ENCODE measurements around the gene PRDM16. TPM values are rescaled to one million over a fixed set of nuclear protein-coding genes. Genes with fewer than 3 reads are reported as not detected.

Gene PRDM16
- total RNA-seq, 1 donor from 2014 or later = 5.6 TPM

DNA sequence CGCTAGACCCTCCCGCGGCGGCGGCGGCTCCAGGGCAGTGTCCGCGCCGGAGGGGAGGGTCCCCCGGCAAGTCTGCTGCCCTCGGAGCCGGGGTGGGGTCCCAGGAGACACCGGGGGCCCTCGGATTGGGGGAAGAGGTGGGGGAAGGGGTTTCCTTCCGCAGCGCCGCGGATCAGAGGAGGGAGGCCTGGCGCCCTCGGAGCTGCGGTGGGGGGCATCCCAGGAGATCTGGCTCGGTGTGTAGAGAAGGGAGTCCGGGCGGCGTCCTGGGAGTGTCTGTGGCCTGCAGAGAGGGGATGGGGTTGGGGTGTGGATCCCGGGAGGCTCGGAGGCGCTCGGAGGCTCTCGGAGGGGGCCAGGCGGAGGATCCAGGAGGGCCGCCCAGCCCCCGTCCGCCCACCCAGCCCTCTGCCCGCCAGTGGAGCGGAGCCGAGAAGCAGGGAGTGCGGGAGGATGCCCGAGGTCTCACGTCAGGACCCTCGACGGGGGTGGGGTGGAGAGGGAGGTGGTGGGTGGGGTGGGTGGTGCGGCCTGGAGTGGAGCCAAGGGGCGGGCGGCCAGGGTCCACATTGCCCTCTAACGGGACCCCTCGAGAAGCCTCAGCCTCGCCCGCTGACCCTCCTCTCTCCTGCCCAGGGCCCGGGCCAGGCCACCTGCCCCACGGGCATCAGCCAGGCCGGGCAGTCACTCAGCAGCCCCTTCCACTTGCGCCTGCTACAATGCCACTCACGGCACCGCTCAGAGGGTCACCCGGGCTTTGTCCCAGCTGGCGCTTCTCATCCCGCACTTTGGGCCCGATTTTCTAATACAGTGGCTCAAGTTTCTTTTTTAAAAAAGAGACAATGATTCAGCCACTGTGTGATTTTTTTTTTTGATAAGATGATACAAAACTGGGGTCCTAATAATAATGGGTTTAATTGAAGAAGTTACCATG is 325.3 kb downstream of the PRDM16 start:
- no peaks in the 10 kb centered on the region for H3K36me3 ChIP-seq (ENCODE audit: control insufficient read depth, insufficient read depth, low read length)
- DNase-seq (ENCODE audit: low read depth) = no peak
- TF ChIP-seq, protein P1, sequence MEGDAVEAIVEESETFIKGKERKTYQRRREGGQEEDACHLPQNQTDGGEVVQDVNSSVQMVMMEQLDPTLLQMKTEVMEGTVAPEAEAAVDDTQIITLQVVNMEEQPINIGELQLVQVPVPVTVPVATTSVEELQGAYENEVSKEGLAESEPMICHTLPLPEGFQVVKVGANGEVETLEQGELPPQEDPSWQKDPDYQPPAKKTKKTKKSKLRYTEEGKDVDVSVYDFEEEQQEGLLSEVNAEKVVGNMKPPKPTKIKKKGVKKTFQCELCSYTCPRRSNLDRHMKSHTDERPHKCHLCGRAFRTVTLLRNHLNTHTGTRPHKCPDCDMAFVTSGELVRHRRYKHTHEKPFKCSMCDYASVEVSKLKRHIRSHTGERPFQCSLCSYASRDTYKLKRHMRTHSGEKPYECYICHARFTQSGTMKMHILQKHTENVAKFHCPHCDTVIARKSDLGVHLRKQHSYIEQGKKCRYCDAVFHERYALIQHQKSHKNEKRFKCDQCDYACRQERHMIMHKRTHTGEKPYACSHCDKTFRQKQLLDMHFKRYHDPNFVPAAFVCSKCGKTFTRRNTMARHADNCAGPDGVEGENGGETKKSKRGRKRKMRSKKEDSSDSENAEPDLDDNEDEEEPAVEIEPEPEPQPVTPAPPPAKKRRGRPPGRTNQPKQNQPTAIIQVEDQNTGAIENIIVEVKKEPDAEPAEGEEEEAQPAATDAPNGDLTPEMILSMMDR (IDR thresholded peaks at IDR 0.05; ENCODE audit: insufficient read depth, low read length, poor library complexity, severe bottlenecking) = no peak
- H3K27me3 ChIP-seq (ENCODE audit: control insufficient read depth, insufficient read depth, low read length) = peaks cover 68% of the 10 kb centered on the region
- no peak overlapping the region for H3K4me3 ChIP-seq (ENCODE audit: low read depth, low read length)

DNA sequence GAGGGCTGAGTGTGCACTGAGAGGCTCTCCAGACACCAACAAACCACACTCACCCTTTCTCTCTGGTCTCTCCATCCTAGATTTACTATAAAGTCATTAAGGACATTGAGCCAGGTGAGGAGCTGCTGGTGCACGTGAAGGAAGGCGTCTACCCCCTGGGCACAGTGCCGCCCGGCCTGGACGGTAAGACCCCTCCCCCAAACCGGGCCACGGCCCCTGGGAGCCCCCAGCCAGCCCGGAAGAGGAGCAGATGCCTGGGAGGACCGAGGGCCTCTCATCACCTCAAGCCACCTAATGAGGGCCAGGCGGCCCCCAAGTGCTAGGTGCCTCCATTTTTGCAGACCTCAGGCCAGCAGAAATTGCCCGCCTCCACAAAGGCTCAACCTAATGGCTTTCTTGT is 327.4 kb downstream of the PRDM16 start:
- DNase-seq (ENCODE audit: low read depth) = no peak
- no peaks in the 10 kb centered on the region for H3K36me3 ChIP-seq (ENCODE audit: control insufficient read depth, insufficient read depth, low read length)
- TF ChIP-seq, protein P1 (IDR thresholded peaks at IDR 0.05; ENCODE audit: insufficient read depth, low read length, poor library complexity, severe bottlenecking) = no peak
- no peak overlapping the region for H3K4me3 ChIP-seq (ENCODE audit: low read depth, low read length)
- H3K27me3 ChIP-seq (ENCODE audit: control insufficient read depth, insufficient read depth, low read length) = peaks cover 58% of the 10 kb centered on the region

GRCh38 chr1:3397311-3397710 is 328.3 kb downstream of the PRDM16 start:
- TF ChIP-seq, protein P1 (IDR thresholded peaks at IDR 0.05; ENCODE audit: insufficient read depth, low read length, poor library complexity, severe bottlenecking) = no peak
- Histone ChIP-seq H3K36me3 (ENCODE audit: control insufficient read depth, insufficient read depth, low read length) (no peaks in the 10 kb centered on the region), H3K4me3 (ENCODE audit: low read depth, low read length) (no peak overlapping the region), H3K27me3 (ENCODE audit: control insufficient read depth, insufficient read depth, low read length) (peaks cover 49% of the 10 kb centered on the region)
- DNase-seq (ENCODE audit: low read depth) = no peak

GRCh38 chr1:3398396-3399140 is 329.6 kb downstream of the PRDM16 start:
- TF ChIP-seq, protein P1 (IDR thresholded peaks at IDR 0.05; ENCODE audit: insufficient read depth, low read length, poor library complexity, severe bottlenecking) = no peak
- peaks cover 43% of the 10 kb centered on the region for H3K27me3 ChIP-seq (ENCODE audit: control insufficient read depth, insufficient read depth, low read length)
- DNase-seq (ENCODE audit: low read depth) = no peak
- H3K36me3 ChIP-seq (ENCODE audit: control insufficient read depth, insufficient read depth, low read length) = no peaks in the 10 kb centered on the region
- no peak overlapping the region for H3K4me3 ChIP-seq (ENCODE audit: low read depth, low read length)

- Histone ChIP-seq H3K27me3 (ENCODE audit: control insufficient read depth, insufficient read depth, low read length) (peaks cover 41% of the 10 kb centered on the region), H3K4me3 (ENCODE audit: low read depth, low read length) (no peak overlapping the region), H3K36me3 (ENCODE audit: control insufficient read depth, insufficient read depth, low read length) (no peaks in the 10 kb centered on the region)
- DNase-seq (ENCODE audit: low read depth) = no peak
- TF ChIP-seq, protein P1 (IDR thresholded peaks at IDR 0.05; ENCODE audit: insufficient read depth, low read length, poor library complexity, severe bottlenecking) = no peak
Measured at GRCh38 chr1:3399732-3400131, 330.7 kb downstream of the PRDM16 start.

Measured in kidney epithelial cell (primary cell).